ENCODE results near the gene LCP2.

- TF ChIP-seq, protein P1, sequence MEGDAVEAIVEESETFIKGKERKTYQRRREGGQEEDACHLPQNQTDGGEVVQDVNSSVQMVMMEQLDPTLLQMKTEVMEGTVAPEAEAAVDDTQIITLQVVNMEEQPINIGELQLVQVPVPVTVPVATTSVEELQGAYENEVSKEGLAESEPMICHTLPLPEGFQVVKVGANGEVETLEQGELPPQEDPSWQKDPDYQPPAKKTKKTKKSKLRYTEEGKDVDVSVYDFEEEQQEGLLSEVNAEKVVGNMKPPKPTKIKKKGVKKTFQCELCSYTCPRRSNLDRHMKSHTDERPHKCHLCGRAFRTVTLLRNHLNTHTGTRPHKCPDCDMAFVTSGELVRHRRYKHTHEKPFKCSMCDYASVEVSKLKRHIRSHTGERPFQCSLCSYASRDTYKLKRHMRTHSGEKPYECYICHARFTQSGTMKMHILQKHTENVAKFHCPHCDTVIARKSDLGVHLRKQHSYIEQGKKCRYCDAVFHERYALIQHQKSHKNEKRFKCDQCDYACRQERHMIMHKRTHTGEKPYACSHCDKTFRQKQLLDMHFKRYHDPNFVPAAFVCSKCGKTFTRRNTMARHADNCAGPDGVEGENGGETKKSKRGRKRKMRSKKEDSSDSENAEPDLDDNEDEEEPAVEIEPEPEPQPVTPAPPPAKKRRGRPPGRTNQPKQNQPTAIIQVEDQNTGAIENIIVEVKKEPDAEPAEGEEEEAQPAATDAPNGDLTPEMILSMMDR (IDR thresholded peaks at IDR 0.05; ENCODE audit: low read depth, low read length): no peak
- TF ChIP-seq EZH2phosphoT487 (IDR thresholded peaks at IDR 0.05; ENCODE audit: low read depth): no peak
These were observed 73.7 kb downstream of the LCP2 start for GRCh38 chr5:170223906-170224305.
